ENCODE measurements around the gene PCNX1. TPM values are rescaled to one million over a fixed set of nuclear protein-coding genes. Genes with fewer than 3 reads are reported as not detected.

The PCNX1 gene
- total RNA-seq, 1 experiment from 2014 or later = 48.0 TPM

- Mint-ChIP-seq H3K4me3 (no peak overlapping the region), H3K27me3 (ENCODE audit: low read depth) (no peaks in the 10 kb centered on the region), H3K27ac (no peak overlapping the region), H3K9me3 (no peaks in the 10 kb centered on the region), H3K36me3 (ENCODE audit: insufficient read depth in 1 of 3, low read depth in 3 of 3) (peaks cover 0 to 1% (median 0%) of the 10 kb centered on the region in 3 experiments; a peak in 1 of 7 replicates), H3K4me1 (no peaks in the 10 kb centered on the region)
- TF ChIP-seq CTCF (conservative IDR thresholded peaks at IDR 0.05) = no peak
- no peak overlapping the region for H3T11ph ChIP-seq (ENCODE audit: low read length)
- H4K5ac ChIP-seq (ENCODE audit: insufficient read length, low read depth, low read length) = no peak overlapping the region
- H2BK12ac ChIP-seq (ENCODE audit: insufficient read length, low read depth, low read length) = no peak overlapping the region
- H2BK15ac ChIP-seq (ENCODE audit: low read depth, low read length) = no peak overlapping the region
- H2AK5ac ChIP-seq (ENCODE audit: insufficient read length, low read length) = no peak overlapping the region
- no peaks in the 10 kb centered on the region for H3K9me3 ChIP-seq (ENCODE audit: control insufficient read depth, low read depth, low read length)
- H3K4me2 ChIP-seq (ENCODE audit: insufficient read depth, insufficient read length, low read length) = no peak overlapping the region
- no peaks in the 10 kb centered on the region for H4K20me1 ChIP-seq (ENCODE audit: control insufficient read depth, insufficient read depth, insufficient read length)
- no peaks in the 10 kb centered on the region for H3K4me1 ChIP-seq (ENCODE audit: insufficient read depth, low read length)
- H3K27me3 ChIP-seq (ENCODE audit: insufficient read depth, low read length) = no peaks in the 10 kb centered on the region
- no peak overlapping the region for H3K9ac ChIP-seq (ENCODE audit: extremely low read depth, insufficient read length, low read length)
- H3K27ac ChIP-seq (ENCODE audit: insufficient read length, low read depth, low read length) = no peak overlapping the region
- no peak overlapping the region for H2BK120ac ChIP-seq (ENCODE audit: low read depth, low read length, poor library complexity, severe bottlenecking)
- no peak overlapping the region for H3K4ac ChIP-seq (ENCODE audit: low read depth, low read length)
- H2BK20ac ChIP-seq (ENCODE audit: low read depth, low read length, poor library complexity, severe bottlenecking) = no peak overlapping the region
- H3K14ac ChIP-seq (ENCODE audit: insufficient read depth, low read length) = no peak overlapping the region
- H2AFZ ChIP-seq (ENCODE audit: low read length) = no peak overlapping the region
- no peaks in the 10 kb centered on the region for H3K79me1 ChIP-seq (ENCODE audit: insufficient read depth, low read depth, low read length, poor library complexity, severe bottlenecking)
- WGBS (ENCODE audit: extremely low coverage, insufficient read length, low lambda C conversion rate) = no CpG with 5 or more reads among the region's 1 CpG
- no peak overlapping the region for H3K18ac ChIP-seq (ENCODE audit: insufficient read length, low read depth, low read length)
- no peak overlapping the region for H2BK5ac ChIP-seq (ENCODE audit: insufficient read length, low read length)
- H3K23ac ChIP-seq (ENCODE audit: insufficient read length, low read depth, low read length) = no peak overlapping the region
- DNase-seq = no peak
- no peak overlapping the region for H4K91ac ChIP-seq (ENCODE audit: insufficient read length, low read depth, low read length)
- H3K79me2 ChIP-seq (ENCODE audit: insufficient read depth, low read length) = no peaks in the 10 kb centered on the region
- H3K56ac ChIP-seq (ENCODE audit: insufficient read length, low read depth, low read length) = no peak overlapping the region
- H4K8ac ChIP-seq (replicated peaks; ENCODE audit: insufficient read length, low read depth, low read length) = no peak overlapping the region
- H3K23me2 ChIP-seq (ENCODE audit: insufficient read length, low read depth, low read length, poor library complexity, severe bottlenecking) = no peaks in the 10 kb centered on the region
Observed at GRCh38 chr14:70987041-70987440, 79.8 kb downstream of the PCNX1 start.

All from H9 (cell line).